Ovary (tissue), 3 donors: ENCODE data around the gene TSHZ2.

ENCODE experiments used
- EP300 ChIP-seq: sonication (generic); formaldehyde crosslinking; IDR thresholded peaks from one replicate; pipeline ENCODE4 v1.6.1; 2017; ENCODE audit warnings: antibody characterized with exemption
- TF ChIP-seq, protein P1 (sequence below), 3 donors: fragments of 450-650 bp in 2 of 3; fragments of 200-600 bp in 1 of 3; IDR thresholded peaks; one replicate each; pipeline versions ENCODE4 v1.5.1 to v1.8.0; 2016 to 2022; ENCODE audit warnings: antibody characterized with exemption in 3 of 3, mild to moderate bottlenecking in 1 of 3
- donor health status: DM: no; HTN: no; CAD: no.

DNA sequence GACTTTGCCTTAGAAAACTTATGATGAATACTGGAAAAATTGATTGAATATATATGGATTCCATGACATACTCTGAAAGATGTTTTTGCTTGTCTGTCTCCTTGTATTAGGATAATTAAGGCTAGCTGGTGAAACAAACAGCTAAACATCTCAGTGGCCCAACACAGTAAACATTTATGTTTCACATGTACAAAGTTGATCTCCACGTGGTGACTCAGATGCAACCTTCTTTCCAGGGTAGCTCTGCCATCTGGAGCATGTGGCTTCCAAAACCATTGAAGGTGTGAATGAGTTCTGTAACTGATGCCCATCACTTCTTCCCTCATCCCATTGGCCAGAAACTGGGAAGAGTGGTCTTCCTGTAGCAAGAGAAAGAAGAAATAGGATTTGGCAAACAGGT lies 196.3 kb downstream of the TSHZ2 start:
- TF ChIP-seq, protein P1, sequence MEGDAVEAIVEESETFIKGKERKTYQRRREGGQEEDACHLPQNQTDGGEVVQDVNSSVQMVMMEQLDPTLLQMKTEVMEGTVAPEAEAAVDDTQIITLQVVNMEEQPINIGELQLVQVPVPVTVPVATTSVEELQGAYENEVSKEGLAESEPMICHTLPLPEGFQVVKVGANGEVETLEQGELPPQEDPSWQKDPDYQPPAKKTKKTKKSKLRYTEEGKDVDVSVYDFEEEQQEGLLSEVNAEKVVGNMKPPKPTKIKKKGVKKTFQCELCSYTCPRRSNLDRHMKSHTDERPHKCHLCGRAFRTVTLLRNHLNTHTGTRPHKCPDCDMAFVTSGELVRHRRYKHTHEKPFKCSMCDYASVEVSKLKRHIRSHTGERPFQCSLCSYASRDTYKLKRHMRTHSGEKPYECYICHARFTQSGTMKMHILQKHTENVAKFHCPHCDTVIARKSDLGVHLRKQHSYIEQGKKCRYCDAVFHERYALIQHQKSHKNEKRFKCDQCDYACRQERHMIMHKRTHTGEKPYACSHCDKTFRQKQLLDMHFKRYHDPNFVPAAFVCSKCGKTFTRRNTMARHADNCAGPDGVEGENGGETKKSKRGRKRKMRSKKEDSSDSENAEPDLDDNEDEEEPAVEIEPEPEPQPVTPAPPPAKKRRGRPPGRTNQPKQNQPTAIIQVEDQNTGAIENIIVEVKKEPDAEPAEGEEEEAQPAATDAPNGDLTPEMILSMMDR (IDR thresholded peaks at IDR 0.05), result no peak
- no peak for TF ChIP-seq EP300
